Middle frontal gyrus (tissue), 1 donor: ENCODE results near the gene TRH.
"Not testable (repeated sequence)": the region's sequence is repeated elsewhere in the genome, so short reads cannot be mapped to it uniquely, and the experiment has no call there.

ENCODE experiments used
- DNase-seq: peaks from one replicate; pipeline ENCODE4 v3.0.0-alpha.2; 2015; ENCODE audit warnings: low spot score; ENCODE audit errors: extremely low spot score

TRH gene

GRCh38 chr3:129965937-129966336, 8.6 kb upstream of the TRH start:
- no peak for DNase-seq

GRCh38 chr3:129966876-129967275, 7.6 kb upstream of the TRH start:
- no peak for DNase-seq

GRCh38 chr3:129967761-129968160, 6.8 kb upstream of the TRH start:
- DNase-seq = no peak

- DNase-seq = no peak
Measured at GRCh38 chr3:129971351-129972052, 3.0 kb upstream of the TRH start.

GRCh38 chr3:129972301-129972700, 2.2 kb upstream of the TRH start:
- DNase-seq = no peak

- DNase-seq = no peak
Measured at GRCh38 chr3:129973853-129974563, 512 bp upstream of the TRH start.

- DNase-seq = no peak
Measured at GRCh38 chr3:129974833-129975704, 549 bp downstream of the TRH start.

GRCh38 chr3:129975705-129976048, 1.2 kb downstream of the TRH start:
- no peak for DNase-seq

GRCh38 chr3:129976286-129976685, 1.8 kb downstream of the TRH start:
- no peak for DNase-seq

GRCh38 chr3:129978123-129978522, 3.6 kb downstream of the TRH start:
- DNase-seq = no peak

- no peak for DNase-seq
Measured at GRCh38 chr3:129979905-129980304, 5.4 kb downstream of the TRH start.

GRCh38 chr3:129983561-129983960, 9.0 kb downstream of the TRH start:
- no peak for DNase-seq

- no peak for DNase-seq
Measured at GRCh38 chr3:129984125-129984524, 9.6 kb downstream of the TRH start.

GRCh38 chr3:129985113-129985512, 10.6 kb downstream of the TRH start:
- DNase-seq = no peak

- no peak for DNase-seq
Measured at GRCh38 chr3:129988429-129988828, 13.9 kb downstream of the TRH start.

GRCh38 chr3:129989414-129989813, 14.9 kb downstream of the TRH start:
- no peak for DNase-seq

GRCh38 chr3:129992781-129993180, 18.3 kb downstream of the TRH start:
- no peak for DNase-seq

- DNase-seq = no peak
Measured at GRCh38 chr3:129994883-129995559, 20.5 kb downstream of the TRH start.

- DNase-seq = no peak
Measured at GRCh38 chr3:129996073-129996472, 21.6 kb downstream of the TRH start.

- DNase-seq = not testable (repeated sequence)
Measured at GRCh38 chr3:129999176-129999575, 24.7 kb downstream of the TRH start.
